SHP77 treated with DMSO at 0.1 percent for 48 hours (cell line): ENCODE data around the gene TP53I13.

Source experiments
- DNase-seq: peaks from one replicate; lab custom pipeline; 2025; lab: John Stamatoyannopoulos, UW

Gene TP53I13

GRCh38 chr17:29567304-29567553 lies 1.3 kb upstream of the TP53I13 start:
- no peak for DNase-seq

- DNase-seq, result peak; percentile 8
Measured at GRCh38 chr17:29567554-29568330, 759 bp upstream of the TP53I13 start.

GRCh38 chr17:29569245-29569950 lies 897 bp downstream of the TP53I13 start:
- DNase-seq, result no peak

GRCh38 chr17:29570521-29570920 lies 2.0 kb downstream of the TP53I13 start:
- no peak for DNase-seq

GRCh38 chr17:29571486-29571882 lies 3.0 kb downstream of the TP53I13 start:
- DNase-seq, result no peak

GRCh38 chr17:29571883-29572681 lies 3.6 kb downstream of the TP53I13 start:
- DNase-seq, result no peak

- DNase-seq, result no peak
Measured at GRCh38 chr17:29572691-29573557, 4.4 kb downstream of the TP53I13 start.

GRCh38 chr17:29573558-29573869 lies 5.0 kb downstream of the TP53I13 start:
- DNase-seq, result no peak

GRCh38 chr17:29573871-29574731 lies 5.6 kb downstream of the TP53I13 start:
- DNase-seq, result no peak

GRCh38 chr17:29574732-29575510 lies 6.4 kb downstream of the TP53I13 start:
- no peak for DNase-seq

GRCh38 chr17:29575511-29576213 lies 7.2 kb downstream of the TP53I13 start:
- no peak for DNase-seq

GRCh38 chr17:29576214-29577000 lies 7.9 kb downstream of the TP53I13 start:
- no peak for DNase-seq

- no peak for DNase-seq
Measured at GRCh38 chr17:29577001-29577370, 8.5 kb downstream of the TP53I13 start.

GRCh38 chr17:29577385-29578211 lies 9.1 kb downstream of the TP53I13 start:
- DNase-seq, result no peak

GRCh38 chr17:29578626-29579485 lies 10.4 kb downstream of the TP53I13 start:
- no peak for DNase-seq

GRCh38 chr17:29579866-29580771 lies 11.6 kb downstream of the TP53I13 start:
- DNase-seq, result peak; percentile 45
